A673 (cell line): Measurements from ENCODE around the gene DOK3. TPM values are rescaled to one million over a fixed set of nuclear protein-coding genes. Genes with fewer than 3 reads are reported as not detected.

Source experiments
- BruUV-seq: library from RNA; stranded (reverse); fragments of 400-500 nt; replicated peaks from 2 replicates; lab custom pipeline; 2021; lab: Mats Ljungman, UMichigan
- CTCF ChIA-PET: fragments of 300-600 bp; sonication (Branson Sonifier 250); formaldehyde crosslinking; loops from one replicate; lab custom pipeline; 2022; ENCODE audit warnings: antibody characterized with exemption; lab: Charles Lee
- POLR2A ChIA-PET: fragments of 300-600 bp; sonication (Branson Sonifier 250); formaldehyde crosslinking; loops from one replicate; lab custom pipeline; 2022; ENCODE audit warnings: antibody characterized with exemption; ENCODE audit not compliant: low non-redundant PET; lab: Charles Lee
- DNase-seq: peaks from one replicate; pipeline ENCODE4 v3.0.0-alpha.2; 2015; ENCODE audit warnings: low spot score
- H3K27ac ChIP-seq: fragments of 200-600 bp; sonication (generic); 2 replicates; pipeline ENCODE4 v1.5.1; 2016; ENCODE audit warnings: mixed run types, low read depth, mild to moderate bottlenecking, mixed read lengths, antibody characterized with exemption, low read length; ENCODE audit not compliant: poor library complexity, severe bottlenecking
- H3K27me3 ChIP-seq: fragments of 200-600 bp; sonication (generic); replicated peaks from 2 replicates; pipeline ENCODE4 v1.6.1; 2017; ENCODE audit warnings: mixed run types, low read depth, mild to moderate bottlenecking, mixed read lengths, antibody characterized with exemption, low read length; ENCODE audit not compliant: insufficient read depth, poor library complexity
- H3K36me3 ChIP-seq: fragments of 200-600 bp; sonication (generic); 2 replicates; pipeline ENCODE4 v1.6.1; 2016; ENCODE audit warnings: mixed run types, mild to moderate bottlenecking, mixed read lengths, antibody characterized with exemption, low read length; ENCODE audit not compliant: insufficient read depth, poor library complexity, severe bottlenecking
- H3K4me1 ChIP-seq: fragments of 200-600 bp; sonication (generic); 2 replicates; pipeline ENCODE4 v1.6.1; 2017; ENCODE audit warnings: mixed run types, mild to moderate bottlenecking, mixed read lengths, antibody characterized with exemption, low read length; ENCODE audit not compliant: insufficient read depth, poor library complexity, severe bottlenecking
- H3K4me3 ChIP-seq: fragments of 200-600 bp; sonication (generic); 2 replicates; pipeline ENCODE4 v1.5.1; 2016; ENCODE audit warnings: low read depth, mixed run types, mild to moderate bottlenecking, mixed read lengths, low read length; ENCODE audit not compliant: poor library complexity, severe bottlenecking
- H3K9me3 ChIP-seq: fragments of 200-600 bp; sonication (generic); 2 replicates; pipeline ENCODE4 v1.6.1; 2016; ENCODE audit warnings: mixed run types, low read depth, mild to moderate bottlenecking, mixed read lengths, antibody characterized with exemption, low read length; ENCODE audit not compliant: poor library complexity, severe bottlenecking
- CTCF ChIP-seq: fragments of 300-800, 200-600 bp; sonication (generic); conservative IDR thresholded peaks from 2 replicates; pipeline ENCODE4 v1.5.1; 2017; ENCODE audit warnings: low read depth, mild to moderate bottlenecking, antibody characterized with exemption, low read length, moderate library complexity, mixed read lengths
- EZH2 ChIP-seq: fragments of 200-600 bp; sonication (generic); IDR thresholded peaks from 2 replicates; pipeline ENCODE4 v1.6.1; 2017; ENCODE audit warnings: borderline replicate concordance, low read depth, mild to moderate bottlenecking, mixed read lengths, antibody characterized with exemption, low read length; ENCODE audit not compliant: poor library complexity, severe bottlenecking
- intact Hi-C: fragments of 100-400 bp; cut with micrococcal nuclease; formaldehyde crosslinking; loops from one replicate; pipeline ENCODE4 v1.10.0; 2022; ENCODE audit not compliant: unreplicated experiment
- total RNA-seq: library from RNA; stranded (reverse); gene quantifications from 2 replicates; pipeline ENCODE4 v1.2.3, GENCODE V29; 2021

The DOK3 gene
- total RNA-seq, 1 experiment from 2014 or later, result 15.0 TPM

- intact Hi-C loops, result no loop called here
- H3K9me3 ChIP-seq, result no peaks in the 10 kb centered on the region
- peaks cover 46% of the 10 kb centered on the region for H3K36me3 ChIP-seq
- no peak overlapping the region for H3K27ac ChIP-seq
- no peak overlapping the region for H3K4me3 ChIP-seq
- TF ChIP-seq CTCF, result no peak
- no peak for TF ChIP-seq EZH2
- ChIA-PET POLR2A (no interaction called here), CTCF (no interaction called here)
- no TSS peak for BruUV-seq
- H3K27me3 ChIP-seq, result no peaks in the 10 kb centered on the region
- H3K4me1 ChIP-seq, result peaks cover 11% of the 10 kb centered on the region
- DNase-seq, result peak; percentile 37
Observed at GRCh38 chr5:177458912-177459350, 50.7 kb downstream of the DOK3 start.

- TF ChIP-seq CTCF, result no peak
- TF ChIP-seq EZH2, result no peak
- DNase-seq, result no peak
- Histone ChIP-seq H3K4me1 (peaks cover 13% of the 10 kb centered on the region), H3K27me3 (no peaks in the 10 kb centered on the region), H3K36me3 (peaks cover 39% of the 10 kb centered on the region), H3K27ac (no peak overlapping the region), H3K4me3 (no peak overlapping the region), H3K9me3 (no peaks in the 10 kb centered on the region)
- intact Hi-C loops, result no loop called here
- POLR2A ChIA-PET, result interaction anchor here (0.5 kb wide), 1 partner anchor 23 kb away, joined by 5 read pairs; no protein-coding TSS in a partner anchor
- BruUV-seq, result no TSS peak
- CTCF ChIA-PET, result interaction anchor here (0.6 to 1.4 kb wide), 3 partner anchors 53 to 344 kb away, joined by 3 to 5 read pairs (median 5); no protein-coding TSS in a partner anchor
Observed at GRCh38 chr5:177457852-177458681, 51.6 kb downstream of the DOK3 start.

- H3K36me3 ChIP-seq, result peaks cover 35% of the 10 kb centered on the region
- H3K4me3 ChIP-seq, result no peak overlapping the region
- ChIA-PET POLR2A (interaction anchor here (0.5 to 0.6 kb wide), 2 partner anchors 24 to 346 kb away, joined by 3 to 5 read pairs; no protein-coding TSS in a partner anchor), CTCF (interaction anchor here (0.6 to 1.4 kb wide), 3 partner anchors 53 to 343 kb away, joined by 3 to 5 read pairs (median 5); no protein-coding TSS in a partner anchor)
- H3K9me3 ChIP-seq, result no peaks in the 10 kb centered on the region
- TSS peak; percentile 76 for BruUV-seq
- intact Hi-C loops, result no loop called here
- TF ChIP-seq EZH2, result no peak
- peak; percentile 48; the same call in 1 of the 2 replicates for TF ChIP-seq CTCF
- DNase-seq, result peak; percentile 96
- H3K27me3 ChIP-seq, result no peaks in the 10 kb centered on the region
- no peak overlapping the region for H3K27ac ChIP-seq
- H3K4me1 ChIP-seq, result peaks cover 13% of the 10 kb centered on the region
Observed at GRCh38 chr5:177456976-177457851, 52.4 kb downstream of the DOK3 start.
